Measurements from ENCODE around the gene SEPTIN5. TPM values are rescaled to one million over a fixed set of nuclear protein-coding genes. Genes with fewer than 3 reads are reported as not detected.

SEPTIN5 gene
- total and polyA plus RNA-seq, 12 donors: 3.7 to 73.4 (median 14.9) TPM

DNA sequence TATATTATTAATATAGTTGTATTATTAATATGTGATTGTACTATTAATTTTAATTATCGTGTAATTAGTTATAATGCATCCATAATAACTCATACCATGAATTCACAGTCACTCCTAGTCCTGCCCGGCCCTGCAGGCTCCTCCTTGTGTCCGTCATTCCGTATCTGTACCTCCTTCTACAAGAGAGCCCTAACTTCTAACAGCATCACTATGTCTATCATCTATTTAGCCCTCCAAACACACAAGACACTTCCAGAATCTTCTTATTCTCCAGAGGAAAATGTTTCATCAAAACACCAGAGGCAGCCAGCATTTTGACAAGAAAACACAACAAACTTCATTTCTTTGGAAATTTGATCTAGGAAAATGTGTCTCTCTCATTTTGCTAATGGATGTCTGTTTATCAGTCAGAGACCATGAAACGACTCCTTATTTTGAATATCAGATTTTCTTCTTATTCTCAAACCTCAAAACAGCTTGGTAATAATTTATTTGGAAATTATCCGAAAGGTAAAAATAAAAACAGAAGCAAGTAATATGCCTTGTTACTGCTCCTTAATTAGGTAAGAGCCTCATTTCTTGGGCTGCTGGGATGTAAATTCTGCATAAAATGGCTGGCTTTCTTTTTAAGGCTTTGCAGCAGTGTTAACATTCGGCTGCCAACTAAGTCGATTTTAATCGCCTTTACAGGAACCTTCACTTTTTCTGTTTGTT lies 23.1 kb upstream of the SEPTIN5 start:
- no peaks in the 10 kb centered on the region for H3K9me3 ChIP-seq (replicated peaks in 1 of 3)
- H3K4me1 ChIP-seq (replicated peaks in 1 of 2): no peaks in the 10 kb centered on the region
- intact Hi-C loops (cut with DNase I): no loop called here
- H3K27me3 ChIP-seq: no peaks in the 10 kb centered on the region
- no peak for DNase-seq
- 63 to 74% (median 67%) methylated on average over 9 of the region's 9 CpGs for WGBS, 4 donors
- no peak for TF ChIP-seq POLR2A (IDR thresholded peaks at IDR 0.05)
- TF ChIP-seq, protein P1, sequence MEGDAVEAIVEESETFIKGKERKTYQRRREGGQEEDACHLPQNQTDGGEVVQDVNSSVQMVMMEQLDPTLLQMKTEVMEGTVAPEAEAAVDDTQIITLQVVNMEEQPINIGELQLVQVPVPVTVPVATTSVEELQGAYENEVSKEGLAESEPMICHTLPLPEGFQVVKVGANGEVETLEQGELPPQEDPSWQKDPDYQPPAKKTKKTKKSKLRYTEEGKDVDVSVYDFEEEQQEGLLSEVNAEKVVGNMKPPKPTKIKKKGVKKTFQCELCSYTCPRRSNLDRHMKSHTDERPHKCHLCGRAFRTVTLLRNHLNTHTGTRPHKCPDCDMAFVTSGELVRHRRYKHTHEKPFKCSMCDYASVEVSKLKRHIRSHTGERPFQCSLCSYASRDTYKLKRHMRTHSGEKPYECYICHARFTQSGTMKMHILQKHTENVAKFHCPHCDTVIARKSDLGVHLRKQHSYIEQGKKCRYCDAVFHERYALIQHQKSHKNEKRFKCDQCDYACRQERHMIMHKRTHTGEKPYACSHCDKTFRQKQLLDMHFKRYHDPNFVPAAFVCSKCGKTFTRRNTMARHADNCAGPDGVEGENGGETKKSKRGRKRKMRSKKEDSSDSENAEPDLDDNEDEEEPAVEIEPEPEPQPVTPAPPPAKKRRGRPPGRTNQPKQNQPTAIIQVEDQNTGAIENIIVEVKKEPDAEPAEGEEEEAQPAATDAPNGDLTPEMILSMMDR (IDR thresholded peaks at IDR 0.05): no peak
- no peak overlapping the region for H3K27ac ChIP-seq
- no peaks in the 10 kb centered on the region for H3K36me3 ChIP-seq (replicated peaks in 1 of 2)
- no peak overlapping the region for H3K4me3 ChIP-seq

DNA sequence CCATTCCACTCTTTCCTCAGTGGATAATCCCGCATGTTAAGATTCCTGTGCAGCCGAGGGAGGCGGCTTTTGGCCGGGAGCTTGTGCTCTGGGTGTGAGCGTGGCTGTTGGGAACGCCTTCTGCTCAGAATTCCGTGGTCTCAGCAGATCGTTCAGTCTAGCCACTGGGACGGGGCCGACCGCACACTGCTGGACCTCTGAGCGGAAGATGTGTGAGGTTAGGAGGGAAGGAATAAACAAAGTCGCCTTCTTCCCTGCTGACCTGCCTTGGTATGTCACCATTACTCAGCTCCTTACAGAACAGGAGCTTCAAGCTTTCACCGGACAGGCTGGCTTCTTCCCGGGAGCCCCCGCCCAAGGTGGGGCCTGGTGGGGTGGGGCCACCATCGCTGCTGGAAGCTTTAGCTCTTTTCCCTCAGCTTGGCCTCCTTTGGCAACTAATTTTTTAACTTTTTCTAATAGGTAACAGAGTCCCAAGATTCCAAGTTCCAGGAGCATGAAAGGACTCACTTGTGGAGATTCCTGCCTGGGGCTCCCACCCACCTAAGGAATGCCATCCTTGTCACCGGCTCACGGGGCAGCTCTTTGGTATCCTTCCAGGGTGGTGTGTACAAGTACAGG lies 22.5 kb upstream of the SEPTIN5 start:
- Histone ChIP-seq H3K36me3 (replicated peaks in 1 of 2) (no peaks in the 10 kb centered on the region), H3K4me1 (replicated peaks in 1 of 2) (no peaks in the 10 kb centered on the region), H3K4me3 (no peak overlapping the region), H3K27me3 (no peaks in the 10 kb centered on the region), H3K9me3 (replicated peaks in 1 of 3) (no peaks in the 10 kb centered on the region), H3K27ac (no peak overlapping the region)
- intact Hi-C loops (cut with DNase I): no loop called here
- TF ChIP-seq POLR2A (IDR thresholded peaks at IDR 0.05): no peak
- TF ChIP-seq, protein P1 (IDR thresholded peaks at IDR 0.05): no peak
- DNase-seq: no peak
- WGBS, 4 donors: 53 to 69% (median 63%) methylated on average over 13 to 19 of the region's 19 CpGs

DNA sequence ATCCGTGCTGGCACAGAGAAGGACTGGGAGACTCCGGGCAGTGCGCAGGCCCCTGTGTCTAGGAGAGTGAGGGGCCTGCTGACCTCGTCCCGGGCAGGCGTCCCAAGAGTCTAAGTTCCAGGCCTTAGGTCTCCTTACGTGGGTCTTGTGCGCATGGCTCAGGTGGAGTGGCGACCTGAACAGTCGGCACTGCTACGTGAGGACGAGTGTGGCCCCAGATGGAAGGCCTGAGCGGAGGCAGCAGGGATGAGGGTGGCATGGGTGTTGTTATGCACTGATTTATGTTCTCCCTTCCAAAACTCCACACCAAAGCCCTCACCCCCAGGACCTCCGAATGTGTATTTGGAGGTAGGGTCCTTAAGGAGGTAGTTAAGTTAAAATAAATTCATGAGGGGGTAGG lies 20.7 kb upstream of the SEPTIN5 start:
- no peak for TF ChIP-seq POLR2A (IDR thresholded peaks at IDR 0.05)
- TF ChIP-seq, protein P1 (IDR thresholded peaks at IDR 0.05): no peak
- no peak overlapping the region for H3K4me3 ChIP-seq
- 78 to 96% (median 89%) methylated on average over 9 to 14 of the region's 14 CpGs for WGBS, 4 donors

DNA sequence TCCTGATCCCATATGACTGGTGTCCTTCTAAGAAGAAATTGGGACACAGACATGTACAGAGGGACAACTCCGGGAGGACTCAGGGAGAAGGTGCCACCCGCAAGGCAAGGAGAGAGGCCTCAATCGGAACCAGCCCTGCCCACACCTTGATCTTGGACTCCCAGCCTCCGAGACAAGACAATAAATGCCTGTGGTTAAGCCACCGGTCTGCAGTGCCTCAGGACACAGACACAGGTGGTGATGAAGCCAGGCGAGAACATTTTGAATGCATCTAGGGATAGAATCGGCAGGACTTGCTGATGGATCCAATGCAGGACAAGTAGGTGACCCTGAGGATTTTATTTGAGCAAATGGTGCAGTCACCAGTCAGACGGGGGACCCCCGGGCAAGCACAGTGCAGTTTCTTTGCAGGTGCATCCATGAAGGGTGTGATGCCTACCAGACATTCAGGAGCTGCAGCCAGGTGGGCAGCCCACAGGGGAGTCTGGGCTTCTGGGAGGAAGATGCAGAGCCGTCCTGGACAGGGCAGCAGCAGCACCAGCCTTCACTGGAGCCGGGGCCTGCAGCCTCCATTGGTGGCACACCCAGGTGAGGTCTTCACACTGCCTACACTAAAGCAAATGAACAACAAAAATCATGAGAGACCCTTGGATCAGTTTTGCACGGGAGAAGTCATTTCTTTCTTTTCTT lies 20.2 kb upstream of the SEPTIN5 start:
- no peak for DNase-seq
- Histone ChIP-seq H3K27me3 (no peaks in the 10 kb centered on the region), H3K4me3 (no peak overlapping the region), H3K9me3 (replicated peaks in 1 of 3) (no peaks in the 10 kb centered on the region), H3K27ac (no peak overlapping the region), H3K36me3 (replicated peaks in 1 of 2) (no peaks in the 10 kb centered on the region), H3K4me1 (replicated peaks in 1 of 2) (no peaks in the 10 kb centered on the region)
- TF ChIP-seq POLR2A (IDR thresholded peaks at IDR 0.05): no peak
- TF ChIP-seq, protein P1 (IDR thresholded peaks at IDR 0.05): no peak
- intact Hi-C loops (cut with DNase I): no loop called here
- 83 to 89% (median 85%) methylated on average over 11 to 12 of the region's 12 CpGs for WGBS, 4 donors

More for the DNA sequence above, 20.7 kb upstream of the SEPTIN5 start:
- intact Hi-C loops (cut with DNase I): no loop called here
- Histone ChIP-seq H3K4me1 (replicated peaks in 1 of 2) (no peaks in the 10 kb centered on the region), H3K9me3 (replicated peaks in 1 of 3) (no peaks in the 10 kb centered on the region), H3K36me3 (replicated peaks in 1 of 2) (no peaks in the 10 kb centered on the region), H3K27me3 (no peaks in the 10 kb centered on the region), H3K27ac (no peak overlapping the region)
- no peak for DNase-seq
